ENCODE measurements around the gene DLX2. TPM values are rescaled to one million over a fixed set of nuclear protein-coding genes. Genes with fewer than 3 reads are reported as not detected.

The DLX2 gene
- total RNA-seq, 1 experiment from 2014 or later: 0.76 TPM

GRCh38 chr2:172097557-172098131 lies 5.1 kb downstream of the DLX2 start:
- peak overlapping the region; percentile 73; the same call in 1 of the 2 replicates for H3K4me3 ChIP-seq
- DNase-seq: no peak
- peak overlapping the region; percentile 95 for H3K4me2 ChIP-seq
- H3K36me3 ChIP-seq (ENCODE audit: low read depth): no peaks in the 10 kb centered on the region
- no peak overlapping the region for H3K27ac ChIP-seq
- no peaks in the 10 kb centered on the region for H4K20me1 ChIP-seq (ENCODE audit: insufficient read depth)
- POLR2A ChIA-PET (ENCODE audit: unreplicated experiment): interaction anchor here (0.6 kb wide), 1 partner anchor 175 kb away, joined by 3 read pairs; the partner anchor contains the start of gene HAT1
- CTCF ChIA-PET: interaction anchor here (0.6 kb wide), 1 partner anchor 174 kb away, joined by 5 read pairs; no protein-coding TSS in a partner anchor
- TF ChIP-seq EZH2 (IDR thresholded peaks at IDR 0.05; ENCODE audit: low read depth) (no peak), CTCF (conservative IDR thresholded peaks at IDR 0.05) (no peak)
- no peaks in the 10 kb centered on the region for H3K9me3 ChIP-seq (ENCODE audit: insufficient read depth, low read depth)
- intact Hi-C loops (cut with micrococcal nuclease; ENCODE audit: unreplicated experiment): loop anchor here (1.0 to 2.0 kb wide), 2 partner anchors 174 to 459 kb away; partner anchors contain the start of gene PDK1
- H3K9me2 ChIP-seq (ENCODE audit: insufficient read depth): no peaks in the 10 kb centered on the region
- peak overlapping the region; percentile 97; the same call in 1 of the 2 replicates for H2AFZ ChIP-seq
- BruUV-seq (replicated peaks): no TSS peak
- H3K4me1 ChIP-seq (replicated peaks; ENCODE audit: insufficient read depth): peaks cover 51% of the 10 kb centered on the region
- H3F3A ChIP-seq (ENCODE audit: insufficient read depth, low read depth): peaks cover 47% of the 10 kb centered on the region
- H3K79me2 ChIP-seq (ENCODE audit: low read depth): no peaks in the 10 kb centered on the region
- no peaks in the 10 kb centered on the region for H3K27me3 ChIP-seq (ENCODE audit: insufficient read depth, low read depth)

- Histone ChIP-seq H3K79me2 (ENCODE audit: low read depth) (no peaks in the 10 kb centered on the region), H3F3A (ENCODE audit: insufficient read depth, low read depth) (peaks cover 47% of the 10 kb centered on the region), H3K4me1 (replicated peaks; ENCODE audit: insufficient read depth) (peaks cover 46% of the 10 kb centered on the region), H3K4me3 (peak overlapping the region; percentile 73; the same call in 1 of the 2 replicates), H3K27ac (no peak overlapping the region), H3K27me3 (ENCODE audit: insufficient read depth, low read depth) (no peaks in the 10 kb centered on the region), H3K36me3 (ENCODE audit: low read depth) (no peaks in the 10 kb centered on the region), H3K9me3 (ENCODE audit: insufficient read depth, low read depth) (no peaks in the 10 kb centered on the region), H3K9me2 (ENCODE audit: insufficient read depth) (no peaks in the 10 kb centered on the region), H2AFZ (peak overlapping the region; percentile 97), H4K20me1 (ENCODE audit: insufficient read depth) (no peaks in the 10 kb centered on the region), H3K4me2 (peak overlapping the region; percentile 95)
- CTCF ChIA-PET: interaction anchor here (0.5 to 2.2 kb wide), 5 partner anchors 52 to 388 kb away, joined by 3 to 6 read pairs (median 4); no protein-coding TSS in a partner anchor
- POLR2A ChIA-PET (ENCODE audit: unreplicated experiment): interaction anchor here (0.6 to 0.7 kb wide), 2 partner anchors 112 to 244 kb away, joined by 5 to 7 read pairs; no protein-coding TSS in a partner anchor
- intact Hi-C loops (cut with micrococcal nuclease; ENCODE audit: unreplicated experiment): no loop called here
- DNase-seq: peak in 1 of 2 experiments; percentile 44
- TF ChIP-seq CTCF (conservative IDR thresholded peaks at IDR 0.05) (no peak), EZH2 (IDR thresholded peaks at IDR 0.05; ENCODE audit: low read depth) (no peak)
- no TSS peak for BruUV-seq (replicated peaks)
Observed at GRCh38 chr2:172096626-172097547, 5.8 kb downstream of the DLX2 start.

Measured in PC-9 (cell line).